B cell (primary cell): ENCODE measurements around the gene CATSPER3.

ENCODE experiments used
- CTCF ChIP-seq: fragments of 200-600 bp; IDR thresholded peaks from one replicate; pipeline ENCODE4 v1.8.0; 2022; ENCODE audit warnings: antibody characterized with exemption, mild to moderate bottlenecking
- EZH2 ChIP-seq: IDR thresholded peaks from 2 replicates; pipeline ENCODE4 v1.6.1; 2012; ENCODE audit warnings: borderline replicate concordance, low read depth, mild to moderate bottlenecking, moderate library complexity, low read length; ENCODE audit not compliant: insufficient read depth, poor library complexity, severe bottlenecking

GRCh38 chr5:135051399-135051798 is 83.7 kb downstream of the CATSPER3 start:
- TF ChIP-seq EZH2 (no peak), CTCF (no peak)
